ENCODE data around the gene RBPJL.

Gene RBPJL

GRCh38 chr20:45315672-45316071 lies 9.0 kb downstream of the RBPJL start:
- DNase-seq (ENCODE audit: low read depth), result no peak
- H3K4me3 ChIP-seq (ENCODE audit: low read depth, low read length), result no peak overlapping the region
- TF ChIP-seq CTCF (conservative IDR thresholded peaks at IDR 0.05; ENCODE audit: low read depth, low read length), result no peak

- no peak overlapping the region for H3K4me3 ChIP-seq (ENCODE audit: low read depth, low read length)
- no peak for DNase-seq (ENCODE audit: low read depth)
- no peak for TF ChIP-seq CTCF (conservative IDR thresholded peaks at IDR 0.05; ENCODE audit: low read depth, low read length)
Observed at GRCh38 chr20:45316150-45317080, 9.8 kb downstream of the RBPJL start.

GRCh38 chr20:45317826-45318225 lies 11.2 kb downstream of the RBPJL start:
- no peak overlapping the region for H3K4me3 ChIP-seq (ENCODE audit: low read depth, low read length)
- TF ChIP-seq CTCF (conservative IDR thresholded peaks at IDR 0.05; ENCODE audit: low read depth, low read length), result no peak
- no peak for DNase-seq (ENCODE audit: low read depth)

- no peak overlapping the region for H3K4me3 ChIP-seq (ENCODE audit: low read depth, low read length)
- no peak for TF ChIP-seq CTCF (conservative IDR thresholded peaks at IDR 0.05; ENCODE audit: low read depth, low read length)
- no peak for DNase-seq (ENCODE audit: low read depth)
Observed at GRCh38 chr20:45318386-45318939, 11.8 kb downstream of the RBPJL start.

- DNase-seq (ENCODE audit: low read depth), result no peak
- TF ChIP-seq CTCF (conservative IDR thresholded peaks at IDR 0.05; ENCODE audit: low read depth, low read length), result no peak
- H3K4me3 ChIP-seq (ENCODE audit: low read depth, low read length), result no peak overlapping the region
Observed at GRCh38 chr20:45318948-45319347, 12.3 kb downstream of the RBPJL start.

GRCh38 chr20:45320948-45321595 lies 14.4 kb downstream of the RBPJL start:
- DNase-seq (ENCODE audit: low read depth), result no peak
- no peak overlapping the region for H3K4me3 ChIP-seq (ENCODE audit: low read depth, low read length)
- TF ChIP-seq CTCF (conservative IDR thresholded peaks at IDR 0.05; ENCODE audit: low read depth, low read length), result no peak
